ENCODE measurements around the gene BCL7A. TPM values are rescaled to one million over a fixed set of nuclear protein-coding genes. Genes with fewer than 3 reads are reported as not detected.

BCL7A gene
- total RNA-seq, 4 donors from 2014 or later = 0.75 to 6.8 (median 6.3) TPM

GRCh38 chr12:122080149-122081082 lies 58.7 kb downstream of the BCL7A start:
- no peaks in the 10 kb centered on the region for H3K9me3 ChIP-seq
- no peaks in the 10 kb centered on the region for H3K27me3 ChIP-seq
- H3K36me3 ChIP-seq = no peaks in the 10 kb centered on the region
- WGBS, 2 donors (ENCODE audit: low coverage in 1 of 2) = 2 to 9% methylated on average over 11 to 18 of the region's 18 CpGs
- in situ Hi-C loops (cut with MboI; ENCODE audit: low pct_ligation_motif_present in 1 of 4, low pct_unique_long_range_greater_than_20kb in 1 of 4, low sequenced_read_pairs in 3 of 4) = no loop called here
- TF ChIP-seq POLR2AphosphoS5 (IDR thresholded peaks at IDR 0.05) (peak; percentile 76 to 83 (median 78)), POLR2A (IDR thresholded peaks at IDR 0.05) (peak; percentile 76), CTCF (IDR thresholded peaks at IDR 0.05) (no peak), EP300 (IDR thresholded peaks at IDR 0.05; ENCODE audit: low read depth) (no peak)
- H3K4me1 ChIP-seq = peaks cover 25 to 68% (median 61%) of the 10 kb centered on the region in 4 donors
- intact Hi-C loops (cut with DNase I; ENCODE audit: low total_unique reads) = no loop called here
- H3K27ac ChIP-seq = peak overlapping the region; percentile 90 to 95 (median 94)
- H3K4me3 ChIP-seq = peak overlapping the region; percentile 82 to 94 (median 88)
- DNase-seq = peak; percentile 75

- intact Hi-C loops (cut with DNase I; ENCODE audit: low total_unique reads) (no loop called here), in situ Hi-C loops (cut with MboI; ENCODE audit: low pct_ligation_motif_present in 1 of 4, low pct_unique_long_range_greater_than_20kb in 1 of 4, low sequenced_read_pairs in 3 of 4) (no loop called here)
- 12 to 13% methylated on average over 6 to 9 of the region's 9 CpGs for WGBS, 2 donors (ENCODE audit: low coverage in 1 of 2)
- Histone ChIP-seq H3K9me3 (no peaks in the 10 kb centered on the region), H3K36me3 (no peaks in the 10 kb centered on the region), H3K4me3 (peak overlapping the region; percentile 82 to 94 (median 88)), H3K27ac (peak overlapping the region; percentile 90 to 95 (median 94)), H3K27me3 (no peaks in the 10 kb centered on the region), H3K4me1 (peaks cover 32 to 76% (median 68%) of the 10 kb centered on the region in 4 donors)
- no peak for DNase-seq
- TF ChIP-seq POLR2A (IDR thresholded peaks at IDR 0.05) = no peak
- no peak for TF ChIP-seq CTCF (IDR thresholded peaks at IDR 0.05)
- no peak for TF ChIP-seq EP300 (IDR thresholded peaks at IDR 0.05; ENCODE audit: low read depth)
- TF ChIP-seq POLR2AphosphoS5 (IDR thresholded peaks at IDR 0.05) = no peak
Observed at GRCh38 chr12:122081083-122081696, 59.5 kb downstream of the BCL7A start.

- Histone ChIP-seq H3K4me3 (peak overlapping the region; percentile 82 to 94 (median 88)), H3K27ac (peak overlapping the region; percentile 90 to 95 (median 94)), H3K36me3 (no peaks in the 10 kb centered on the region), H3K9me3 (no peaks in the 10 kb centered on the region), H3K27me3 (no peaks in the 10 kb centered on the region), H3K4me1 (peaks cover 36 to 78% (median 72%) of the 10 kb centered on the region in 4 donors)
- intact Hi-C loops (cut with DNase I; ENCODE audit: low total_unique reads) = no loop called here
- DNase-seq = peak; percentile 60
- TF ChIP-seq POLR2A (IDR thresholded peaks at IDR 0.05) (peak; percentile 59), POLR2AphosphoS5 (IDR thresholded peaks at IDR 0.05) (peak; percentile 74 to 83 (median 76)), CTCF (IDR thresholded peaks at IDR 0.05) (no peak)
- WGBS, 2 donors (ENCODE audit: low coverage in 1 of 2) = 0 to 1% methylated on average over 2 to 7 of the region's 7 CpGs
- in situ Hi-C loops (cut with MboI; ENCODE audit: low pct_ligation_motif_present in 1 of 4, low pct_unique_long_range_greater_than_20kb in 1 of 4, low sequenced_read_pairs in 3 of 4) = no loop called here
Observed at GRCh38 chr12:122081697-122082221, 60.1 kb downstream of the BCL7A start.

All from transverse colon (tissue), 4 donors.